Fibroblast of lung (primary cell): ENCODE data around the gene ZNF526. TPM values are rescaled to one million over a fixed set of nuclear protein-coding genes. Genes with fewer than 3 reads are reported as not detected.

ENCODE experiments used
- DNase-seq, 2 donors: peaks; one replicate each; pipeline versions ENCODE4 v3.0.0 to v3.0.0-alpha.2; 2010; ENCODE audit warnings: low read depth in 2 of 2
- H2AFZ ChIP-seq: 2 replicates; pipeline ENCODE4 v1.5.1; 2012; ENCODE audit warnings: low read length, control low read depth, inconsistent platforms
- H3K27ac ChIP-seq: 2 replicates; pipeline ENCODE4 v1.5.1; 2011; ENCODE audit warnings: low read length, control low read depth; ENCODE audit not compliant: insufficient read depth
- H3K27me3 ChIP-seq: 2 replicates; pipeline ENCODE4 v1.5.1; 2011; ENCODE audit warnings: mild to moderate bottlenecking, low read length; ENCODE audit not compliant: control insufficient read depth, insufficient read depth
- H3K36me3 ChIP-seq: 2 replicates; pipeline ENCODE4 v1.5.1; 2011; ENCODE audit warnings: low read length; ENCODE audit not compliant: control insufficient read depth, insufficient read depth
- H3K4me1 ChIP-seq: 2 replicates; pipeline ENCODE4 v1.5.1; 2011; ENCODE audit warnings: low read length; ENCODE audit not compliant: control insufficient read depth, insufficient read depth; ENCODE audit errors: extremely low read depth
- H3K4me2 ChIP-seq: 2 replicates; pipeline ENCODE4 v1.5.1; 2011; ENCODE audit warnings: low read length, control low read depth; ENCODE audit not compliant: insufficient read depth; ENCODE audit errors: extremely low read depth
- H3K4me3 ChIP-seq, 4 experiments: fragments of 200-600 bp in 1 of 4; sonication (generic) in 1 of 4; replicated peaks in 1 of 4; 2 replicates each; pipeline ENCODE4 v1.5.1; 2011 to 2016; ENCODE audit warnings: low read length in 4 of 4, low read depth in 3 of 4, mild to moderate bottlenecking in 3 of 4, control low read depth in 2 of 4, inconsistent platforms in 1 of 4, mixed read lengths in 1 of 4; ENCODE audit not compliant: insufficient read depth in 1 of 4; ENCODE audit errors: control extremely low read depth in 1 of 4
- H3K79me2 ChIP-seq: 2 replicates; pipeline ENCODE4 v1.5.1; 2012; ENCODE audit warnings: mild to moderate bottlenecking, low read length, inconsistent platforms; ENCODE audit not compliant: control insufficient read depth, insufficient read depth
- H3K9ac ChIP-seq: 2 replicates; pipeline ENCODE4 v1.5.1; 2011; ENCODE audit warnings: mild to moderate bottlenecking, low read length, control low read depth; ENCODE audit not compliant: insufficient read depth
- H3K9me3 ChIP-seq: 2 replicates; pipeline ENCODE4 v1.5.1; 2012; ENCODE audit warnings: low read depth, low read length; ENCODE audit not compliant: control insufficient read depth, insufficient read depth
- H4K20me1 ChIP-seq: 2 replicates; pipeline ENCODE4 v1.5.1; 2011; ENCODE audit warnings: low read length; ENCODE audit not compliant: control insufficient read depth, insufficient read depth; ENCODE audit errors: extremely low read depth
- EZH2 ChIP-seq: IDR thresholded peaks from 2 replicates; pipeline ENCODE4 v1.5.1; 2012; ENCODE audit warnings: low read length, control low read depth, mild to moderate bottlenecking; ENCODE audit errors: missing control alignments
- polyA plus RNA-seq, 2 donors: library from polyadenylated mRNA; depleted of rRNA in 1 of 2; stranded (reverse) in 1 of 2; unstranded in 1 of 2; fragments of >200 nt; gene quantifications; 2 replicates each; pipeline ENCODE4 v1.2.1, GENCODE V29; 2011 to 2012; ENCODE audit warnings: missing spikeins in 1 of 2
- total RNA-seq: library from RNA; depleted of rRNA; stranded (reverse); fragments of >200 nt; gene quantifications from 2 replicates; pipeline ENCODE4 v1.2.1, GENCODE V29; 2014
- TF ChIP-seq, protein P1 (sequence below), 2 donors: IDR thresholded peaks in 1 of 2; conservative IDR thresholded peaks in 1 of 2; 1 replicate in 1 of 2; 2 replicates in 1 of 2; pipeline ENCODE4 v1.5.1; 2011 to 2012; ENCODE audit warnings: low read length in 2 of 2, control low read depth in 1 of 2, inconsistent platforms in 1 of 2, low read depth in 1 of 2, mild to moderate bottlenecking in 1 of 2

The ZNF526 gene
- total and polyA plus RNA-seq, 2 donors (not counting 1 experiment from before 2014, with no cell fraction given): 5.9 to 7.8 TPM

DNA sequence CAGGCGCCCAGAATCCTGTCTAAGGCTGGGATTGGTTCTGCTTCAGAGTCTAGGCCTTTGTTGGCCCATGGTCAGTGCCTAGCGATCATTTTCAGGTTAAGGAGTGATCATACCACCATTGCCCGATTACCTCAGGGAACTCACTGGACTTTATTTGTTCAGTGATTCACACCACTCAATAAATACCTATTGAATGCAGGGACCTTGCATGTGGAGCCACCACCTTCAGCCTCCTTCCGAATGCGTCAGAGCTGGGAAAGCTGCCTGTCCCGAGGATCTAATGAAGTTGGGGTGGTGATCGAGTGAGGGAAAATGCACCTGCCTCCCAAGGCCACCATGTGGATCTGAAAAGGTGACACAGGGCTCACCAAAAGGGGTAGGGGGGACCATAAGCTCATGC, 47.9 kb upstream of the ZNF526 start:
- DNase-seq: no peak
- Histone ChIP-seq H3K9me3 (no peaks in the 10 kb centered on the region), H2AFZ (no peak overlapping the region), H3K79me2 (no peaks in the 10 kb centered on the region), H3K9ac (no peak overlapping the region), H4K20me1 (no peaks in the 10 kb centered on the region), H3K27ac (no peak overlapping the region), H3K4me1 (peaks cover 2% of the 10 kb centered on the region), H3K27me3 (peaks cover 27% of the 10 kb centered on the region), H3K4me3 (no peak overlapping the region), H3K36me3 (no peaks in the 10 kb centered on the region), H3K4me2 (no peak overlapping the region)
- no peak for TF ChIP-seq EZH2
- TF ChIP-seq, protein P1, sequence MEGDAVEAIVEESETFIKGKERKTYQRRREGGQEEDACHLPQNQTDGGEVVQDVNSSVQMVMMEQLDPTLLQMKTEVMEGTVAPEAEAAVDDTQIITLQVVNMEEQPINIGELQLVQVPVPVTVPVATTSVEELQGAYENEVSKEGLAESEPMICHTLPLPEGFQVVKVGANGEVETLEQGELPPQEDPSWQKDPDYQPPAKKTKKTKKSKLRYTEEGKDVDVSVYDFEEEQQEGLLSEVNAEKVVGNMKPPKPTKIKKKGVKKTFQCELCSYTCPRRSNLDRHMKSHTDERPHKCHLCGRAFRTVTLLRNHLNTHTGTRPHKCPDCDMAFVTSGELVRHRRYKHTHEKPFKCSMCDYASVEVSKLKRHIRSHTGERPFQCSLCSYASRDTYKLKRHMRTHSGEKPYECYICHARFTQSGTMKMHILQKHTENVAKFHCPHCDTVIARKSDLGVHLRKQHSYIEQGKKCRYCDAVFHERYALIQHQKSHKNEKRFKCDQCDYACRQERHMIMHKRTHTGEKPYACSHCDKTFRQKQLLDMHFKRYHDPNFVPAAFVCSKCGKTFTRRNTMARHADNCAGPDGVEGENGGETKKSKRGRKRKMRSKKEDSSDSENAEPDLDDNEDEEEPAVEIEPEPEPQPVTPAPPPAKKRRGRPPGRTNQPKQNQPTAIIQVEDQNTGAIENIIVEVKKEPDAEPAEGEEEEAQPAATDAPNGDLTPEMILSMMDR (conservative IDR thresholded peaks at IDR 0.05 in 1 of 2, IDR thresholded peaks at IDR 0.05 in 1 of 2; ENCODE audit: low read depth in 1 of 2, low read length in 2 of 2): no peak

DNA sequence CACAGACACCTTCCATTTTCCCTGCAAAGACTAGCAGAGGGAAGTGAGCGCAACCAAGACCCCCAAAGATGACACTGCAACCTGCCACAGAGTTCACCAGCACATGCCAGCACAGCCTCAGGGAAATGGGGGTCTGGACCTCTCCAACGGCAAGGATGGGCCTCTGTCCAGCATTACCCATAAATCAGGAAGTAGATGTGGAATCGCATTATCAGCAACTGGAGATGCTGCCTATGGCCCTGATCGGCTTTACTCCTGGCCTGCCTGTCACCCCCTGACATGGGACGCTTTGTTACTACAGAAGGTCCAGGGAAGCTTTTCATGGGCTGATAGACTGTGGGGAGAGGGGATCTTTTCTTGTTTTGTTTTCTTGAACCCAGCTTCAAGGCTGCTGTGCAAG, 46.4 kb upstream of the ZNF526 start:
- TF ChIP-seq, protein P1 (conservative IDR thresholded peaks at IDR 0.05 in 1 of 2, IDR thresholded peaks at IDR 0.05 in 1 of 2; ENCODE audit: low read depth in 1 of 2, low read length in 2 of 2): no peak
- no peak for TF ChIP-seq EZH2
- no peak overlapping the region for H3K9ac ChIP-seq
- no peaks in the 10 kb centered on the region for H4K20me1 ChIP-seq
- H3K27me3 ChIP-seq: peaks cover 41% of the 10 kb centered on the region
- no peaks in the 10 kb centered on the region for H3K9me3 ChIP-seq
- no peak overlapping the region for H3K4me3 ChIP-seq
- no peak overlapping the region for H2AFZ ChIP-seq
- no peak for DNase-seq
- H3K4me2 ChIP-seq: no peak overlapping the region
- H3K36me3 ChIP-seq: no peaks in the 10 kb centered on the region
- peaks cover 2% of the 10 kb centered on the region for H3K4me1 ChIP-seq
- no peak overlapping the region for H3K27ac ChIP-seq
- no peaks in the 10 kb centered on the region for H3K79me2 ChIP-seq

DNA sequence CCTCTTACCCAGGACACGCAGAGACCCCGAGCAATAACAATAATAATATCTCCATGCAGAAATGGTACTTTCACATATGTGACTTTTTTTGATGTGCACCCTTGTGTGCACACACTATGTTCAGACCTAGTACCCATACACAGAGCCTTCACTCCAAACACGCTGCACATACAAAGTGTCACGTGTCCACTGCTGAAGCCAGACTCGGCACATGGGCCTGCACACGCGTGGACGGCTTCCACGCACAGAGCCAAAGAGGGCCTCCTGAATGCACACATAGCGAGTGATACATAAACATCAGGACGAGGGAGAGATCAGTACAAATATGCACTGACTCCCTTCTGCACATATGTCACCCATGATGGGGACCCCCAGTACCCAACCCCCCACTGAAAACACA, 45.9 kb upstream of the ZNF526 start:
- H4K20me1 ChIP-seq: no peaks in the 10 kb centered on the region
- no peak overlapping the region for H3K9ac ChIP-seq
- no peak overlapping the region for H3K4me3 ChIP-seq
- DNase-seq: no peak
- no peaks in the 10 kb centered on the region for H3K9me3 ChIP-seq
- TF ChIP-seq, protein P1 (conservative IDR thresholded peaks at IDR 0.05 in 1 of 2, IDR thresholded peaks at IDR 0.05 in 1 of 2; ENCODE audit: low read depth in 1 of 2, low read length in 2 of 2): no peak
- TF ChIP-seq EZH2: no peak
- peaks cover 2% of the 10 kb centered on the region for H3K4me1 ChIP-seq
- H3K36me3 ChIP-seq: no peaks in the 10 kb centered on the region
- no peak overlapping the region for H3K4me2 ChIP-seq
- H3K27ac ChIP-seq: no peak overlapping the region
- H3K79me2 ChIP-seq: no peaks in the 10 kb centered on the region
- H2AFZ ChIP-seq: no peak overlapping the region
- H3K27me3 ChIP-seq: peaks cover 46% of the 10 kb centered on the region
